Measurements from ENCODE around the gene SLC16A7.

SLC16A7 gene

DNA sequence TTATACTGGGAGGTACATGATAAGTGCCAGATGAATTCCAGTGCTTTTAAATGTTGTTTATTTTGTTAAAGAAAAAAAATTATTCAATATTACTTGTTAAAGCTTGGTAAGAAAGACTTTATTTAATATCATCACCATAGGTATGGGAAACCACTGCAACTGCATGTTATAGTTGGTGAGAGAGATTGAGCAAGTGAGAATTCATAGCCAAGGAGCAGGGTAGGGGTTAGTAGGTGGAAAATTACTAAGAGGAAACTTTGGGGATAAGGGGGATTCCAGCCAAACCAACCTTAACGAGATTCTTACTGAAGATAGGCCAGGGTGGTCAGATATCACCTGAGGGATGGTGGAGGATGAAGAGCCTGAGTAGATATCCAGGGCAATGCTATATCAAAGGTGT, 38.4 kb downstream of the SLC16A7 start:
- H3K4me3 ChIP-seq (ENCODE audit: low read length), result no peak overlapping the region
- no peaks in the 10 kb centered on the region for H3K9me3 ChIP-seq (ENCODE audit: low read length)
- no peaks in the 10 kb centered on the region for H3K27me3 ChIP-seq (ENCODE audit: insufficient read depth, low read length)
- H3K36me3 ChIP-seq (ENCODE audit: insufficient read depth, low read length), result no peaks in the 10 kb centered on the region
- H3K4me1 ChIP-seq (ENCODE audit: insufficient read depth, low read length), result no peaks in the 10 kb centered on the region
- no peak overlapping the region for H2AFZ ChIP-seq (ENCODE audit: low read depth, low read length)

- H2AFZ ChIP-seq (ENCODE audit: low read depth, low read length), result no peak overlapping the region
- H3K9me3 ChIP-seq (ENCODE audit: low read length), result no peaks in the 10 kb centered on the region
- no peak overlapping the region for H3K4me3 ChIP-seq (ENCODE audit: low read length)
- H3K4me1 ChIP-seq (ENCODE audit: insufficient read depth, low read length), result no peaks in the 10 kb centered on the region
- no peaks in the 10 kb centered on the region for H3K27me3 ChIP-seq (ENCODE audit: insufficient read depth, low read length)
- no peaks in the 10 kb centered on the region for H3K36me3 ChIP-seq (ENCODE audit: insufficient read depth, low read length)
Observed at GRCh38 chr12:59636945-59637691, 41.3 kb downstream of the SLC16A7 start.

DNA sequence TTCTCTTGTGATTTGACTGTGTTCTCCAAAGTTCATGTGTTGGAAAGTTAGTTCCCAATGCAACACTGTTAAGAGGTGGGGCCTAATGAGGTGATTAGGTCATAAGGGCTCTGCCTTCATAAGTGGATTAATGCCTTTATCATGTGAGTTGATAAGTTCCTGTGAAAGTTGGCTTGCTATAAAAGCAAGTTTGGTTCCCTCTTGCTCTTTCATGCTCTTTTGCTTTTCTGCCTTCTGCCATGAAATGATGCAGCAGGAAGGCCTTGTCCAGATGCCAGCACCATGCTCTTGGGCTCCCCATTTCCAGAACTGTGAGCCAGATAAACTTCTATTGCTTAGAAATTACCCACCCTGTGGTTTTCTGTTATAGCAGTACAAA, 41.9 kb downstream of the SLC16A7 start:
- no peak overlapping the region for H3K4me3 ChIP-seq (ENCODE audit: low read length)
- H3K27me3 ChIP-seq (ENCODE audit: insufficient read depth, low read length), result no peaks in the 10 kb centered on the region
- H3K4me1 ChIP-seq (ENCODE audit: insufficient read depth, low read length), result no peaks in the 10 kb centered on the region
- H2AFZ ChIP-seq (ENCODE audit: low read depth, low read length), result no peak overlapping the region
- H3K36me3 ChIP-seq (ENCODE audit: insufficient read depth, low read length), result no peaks in the 10 kb centered on the region
- no peaks in the 10 kb centered on the region for H3K9me3 ChIP-seq (ENCODE audit: low read length)

GRCh38 chr12:59643550-59643949, 47.7 kb downstream of the SLC16A7 start:
- H3K4me1 ChIP-seq (ENCODE audit: insufficient read depth, low read length), result no peaks in the 10 kb centered on the region
- no peak overlapping the region for H3K4me3 ChIP-seq (ENCODE audit: low read length)
- H3K27me3 ChIP-seq (ENCODE audit: insufficient read depth, low read length), result no peaks in the 10 kb centered on the region
- H3K9me3 ChIP-seq (ENCODE audit: low read length), result no peaks in the 10 kb centered on the region
- H3K36me3 ChIP-seq (ENCODE audit: insufficient read depth, low read length), result no peaks in the 10 kb centered on the region
- H2AFZ ChIP-seq (ENCODE audit: low read depth, low read length), result no peak overlapping the region

DNA sequence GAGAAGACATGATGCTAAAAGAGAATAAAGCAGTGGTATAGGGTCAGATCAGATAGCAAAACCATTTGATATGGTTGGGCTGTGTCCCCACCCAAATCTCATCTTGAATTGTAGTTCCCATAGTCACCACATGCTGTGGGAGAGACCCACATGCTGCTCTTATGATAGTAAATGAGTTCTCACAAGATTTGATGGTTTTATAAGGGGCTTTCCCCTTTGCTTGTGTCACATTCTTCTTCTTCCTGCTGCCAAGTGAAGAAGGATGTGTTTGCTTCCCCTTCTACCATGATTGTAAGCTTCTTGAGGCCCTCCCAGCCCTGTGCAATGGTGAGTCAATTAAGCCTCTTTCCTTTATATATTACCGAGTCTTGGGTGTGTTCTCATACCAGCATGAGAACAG, 49.4 kb downstream of the SLC16A7 start:
- Histone ChIP-seq H3K4me3 (ENCODE audit: low read length) (no peak overlapping the region), H3K4me1 (ENCODE audit: insufficient read depth, low read length) (no peaks in the 10 kb centered on the region), H3K36me3 (ENCODE audit: insufficient read depth, low read length) (no peaks in the 10 kb centered on the region), H2AFZ (ENCODE audit: low read depth, low read length) (no peak overlapping the region), H3K9me3 (ENCODE audit: low read length) (no peaks in the 10 kb centered on the region), H3K27me3 (ENCODE audit: insufficient read depth, low read length) (no peaks in the 10 kb centered on the region)

GRCh38 chr12:59646636-59647035, 50.8 kb downstream of the SLC16A7 start:
- no peak overlapping the region for H3K4me3 ChIP-seq (ENCODE audit: low read length)
- H3K9me3 ChIP-seq (ENCODE audit: low read length), result no peaks in the 10 kb centered on the region
- H3K4me1 ChIP-seq (ENCODE audit: insufficient read depth, low read length), result no peaks in the 10 kb centered on the region
- H2AFZ ChIP-seq (ENCODE audit: low read depth, low read length), result no peak overlapping the region
- no peaks in the 10 kb centered on the region for H3K27me3 ChIP-seq (ENCODE audit: insufficient read depth, low read length)
- H3K36me3 ChIP-seq (ENCODE audit: insufficient read depth, low read length), result no peaks in the 10 kb centered on the region

DNA sequence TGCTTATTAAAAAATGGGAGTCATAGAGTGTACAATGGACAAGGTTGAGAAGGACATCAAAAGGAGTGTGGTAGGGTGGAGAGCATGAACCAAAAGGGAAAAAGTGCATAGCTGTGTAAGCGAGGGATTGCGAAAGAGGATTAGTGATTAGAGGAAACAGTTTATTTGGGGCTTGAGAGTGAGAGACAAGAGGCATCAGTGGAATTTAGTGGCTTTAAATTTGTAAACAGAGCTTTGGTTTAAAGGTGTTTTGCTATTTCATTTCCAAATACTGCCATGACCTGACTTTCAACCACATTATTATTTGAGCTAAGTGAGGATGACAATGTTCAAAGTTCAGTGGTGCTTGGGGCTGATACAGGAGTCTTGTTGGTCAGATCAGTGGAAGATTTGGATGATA, 53.4 kb downstream of the SLC16A7 start:
- H3K9me3 ChIP-seq (ENCODE audit: low read length), result no peaks in the 10 kb centered on the region
- H3K36me3 ChIP-seq (ENCODE audit: insufficient read depth, low read length), result no peaks in the 10 kb centered on the region
- no peaks in the 10 kb centered on the region for H3K4me1 ChIP-seq (ENCODE audit: insufficient read depth, low read length)
- H3K27me3 ChIP-seq (ENCODE audit: insufficient read depth, low read length), result no peaks in the 10 kb centered on the region
- no peak overlapping the region for H2AFZ ChIP-seq (ENCODE audit: low read depth, low read length)
- H3K4me3 ChIP-seq (ENCODE audit: low read length), result no peak overlapping the region

DNA sequence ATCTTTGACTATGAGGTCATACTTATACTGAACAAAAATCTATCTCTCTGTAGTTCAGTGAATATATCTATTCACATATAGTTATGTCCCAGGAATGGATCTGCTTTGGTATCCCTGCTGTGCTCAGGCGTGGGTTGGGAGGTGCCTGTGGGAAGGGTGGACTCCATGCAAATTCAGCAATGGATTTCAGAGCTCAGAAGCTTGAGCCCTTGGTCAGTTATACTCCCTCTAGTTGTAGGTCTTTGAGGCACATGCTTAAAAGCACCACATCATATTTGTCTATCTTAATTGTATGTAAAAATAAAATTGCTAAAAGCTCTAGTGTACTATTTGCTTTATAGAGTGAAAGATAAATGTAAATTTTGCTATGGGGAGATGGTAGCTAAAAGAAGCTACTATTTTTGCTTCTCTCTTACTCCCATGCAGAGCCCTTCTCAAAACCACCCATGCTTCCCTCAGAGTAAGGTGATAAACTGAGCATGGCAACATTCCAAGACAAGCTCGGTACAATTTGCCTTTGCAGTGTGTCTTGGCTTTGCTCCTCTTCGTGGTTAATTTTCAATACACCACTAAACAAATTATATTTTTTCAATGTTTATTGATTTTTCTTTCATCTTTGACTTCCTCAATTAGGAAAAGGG, 54.9 kb downstream of the SLC16A7 start:
- Histone ChIP-seq H3K4me3 (ENCODE audit: low read length) (no peak overlapping the region), H2AFZ (ENCODE audit: low read depth, low read length) (no peak overlapping the region), H3K9me3 (ENCODE audit: low read length) (no peaks in the 10 kb centered on the region), H3K4me1 (ENCODE audit: insufficient read depth, low read length) (no peaks in the 10 kb centered on the region), H3K27me3 (ENCODE audit: insufficient read depth, low read length) (no peaks in the 10 kb centered on the region), H3K36me3 (ENCODE audit: insufficient read depth, low read length) (no peaks in the 10 kb centered on the region)

- no peak overlapping the region for H3K4me3 ChIP-seq (ENCODE audit: low read length)
- no peak overlapping the region for H2AFZ ChIP-seq (ENCODE audit: low read depth, low read length)
- H3K36me3 ChIP-seq (ENCODE audit: insufficient read depth, low read length), result no peaks in the 10 kb centered on the region
- H3K27me3 ChIP-seq (ENCODE audit: insufficient read depth, low read length), result no peaks in the 10 kb centered on the region
- H3K9me3 ChIP-seq (ENCODE audit: low read length), result no peaks in the 10 kb centered on the region
- H3K4me1 ChIP-seq (ENCODE audit: insufficient read depth, low read length), result no peaks in the 10 kb centered on the region
Observed at GRCh38 chr12:59651229-59651920, 55.5 kb downstream of the SLC16A7 start.

DNA sequence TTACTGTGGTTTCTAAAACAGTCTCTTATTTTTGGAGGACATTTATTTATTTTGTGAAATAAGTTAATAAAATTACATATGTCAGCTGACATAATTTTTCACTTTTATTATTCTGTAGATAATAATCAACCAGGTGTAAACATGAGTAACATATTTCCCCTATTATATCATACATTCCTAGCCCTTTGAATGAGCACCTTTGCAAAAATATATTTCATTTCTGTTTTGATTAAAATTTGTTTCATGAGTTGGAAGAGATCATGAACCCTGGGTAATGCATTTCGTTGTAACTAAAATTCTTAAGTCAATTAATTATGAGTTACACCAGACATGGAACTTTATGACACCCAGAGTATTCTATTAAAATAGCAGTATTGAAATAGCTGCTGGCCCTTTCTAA, 56.3 kb downstream of the SLC16A7 start:
- Histone ChIP-seq H3K4me3 (ENCODE audit: low read length) (no peak overlapping the region), H3K4me1 (ENCODE audit: insufficient read depth, low read length) (no peaks in the 10 kb centered on the region), H3K9me3 (ENCODE audit: low read length) (no peaks in the 10 kb centered on the region), H3K36me3 (ENCODE audit: insufficient read depth, low read length) (no peaks in the 10 kb centered on the region), H2AFZ (ENCODE audit: low read depth, low read length) (no peak overlapping the region), H3K27me3 (ENCODE audit: insufficient read depth, low read length) (no peaks in the 10 kb centered on the region)

- Histone ChIP-seq H3K27me3 (ENCODE audit: insufficient read depth, low read length) (no peaks in the 10 kb centered on the region), H3K4me3 (ENCODE audit: low read length) (no peak overlapping the region), H3K4me1 (ENCODE audit: insufficient read depth, low read length) (no peaks in the 10 kb centered on the region), H2AFZ (ENCODE audit: low read depth, low read length) (no peak overlapping the region), H3K9me3 (ENCODE audit: low read length) (no peaks in the 10 kb centered on the region), H3K36me3 (ENCODE audit: insufficient read depth, low read length) (no peaks in the 10 kb centered on the region)
Observed at GRCh38 chr12:59654061-59654460, 58.2 kb downstream of the SLC16A7 start.

GRCh38 chr12:59657266-59657665, 61.4 kb downstream of the SLC16A7 start:
- no peaks in the 10 kb centered on the region for H3K4me1 ChIP-seq (ENCODE audit: insufficient read depth, low read length)
- no peak overlapping the region for H3K4me3 ChIP-seq (ENCODE audit: low read length)
- no peaks in the 10 kb centered on the region for H3K27me3 ChIP-seq (ENCODE audit: insufficient read depth, low read length)
- H2AFZ ChIP-seq (ENCODE audit: low read depth, low read length), result no peak overlapping the region
- H3K36me3 ChIP-seq (ENCODE audit: insufficient read depth, low read length), result no peaks in the 10 kb centered on the region
- H3K9me3 ChIP-seq (ENCODE audit: low read length), result no peaks in the 10 kb centered on the region

DNA sequence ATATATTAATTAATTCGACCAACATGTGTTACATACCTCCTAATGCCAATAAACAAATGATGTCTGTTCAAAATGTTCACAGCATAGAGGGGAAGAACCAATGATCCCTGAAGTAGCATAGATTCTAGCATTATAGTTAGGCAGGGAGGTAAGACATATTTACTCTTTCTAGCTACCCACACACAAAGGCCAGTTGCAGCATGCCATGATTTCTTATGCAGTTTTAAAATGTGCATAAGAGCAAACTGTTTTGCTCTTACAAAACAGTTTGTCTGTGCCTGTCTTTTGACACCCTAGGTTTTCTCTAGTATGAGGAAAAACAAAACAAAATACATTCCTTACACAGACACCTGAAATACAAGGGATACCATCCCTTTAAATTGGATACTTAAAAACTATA, 61.9 kb downstream of the SLC16A7 start:
- Histone ChIP-seq H3K4me1 (ENCODE audit: insufficient read depth, low read length) (no peaks in the 10 kb centered on the region), H3K9me3 (ENCODE audit: low read length) (no peaks in the 10 kb centered on the region), H3K36me3 (ENCODE audit: insufficient read depth, low read length) (no peaks in the 10 kb centered on the region), H2AFZ (ENCODE audit: low read depth, low read length) (no peak overlapping the region), H3K4me3 (ENCODE audit: low read length) (no peak overlapping the region), H3K27me3 (ENCODE audit: insufficient read depth, low read length) (no peaks in the 10 kb centered on the region)
